ENCODE results near the gene MCF2L2.

MCF2L2 gene

DNA sequence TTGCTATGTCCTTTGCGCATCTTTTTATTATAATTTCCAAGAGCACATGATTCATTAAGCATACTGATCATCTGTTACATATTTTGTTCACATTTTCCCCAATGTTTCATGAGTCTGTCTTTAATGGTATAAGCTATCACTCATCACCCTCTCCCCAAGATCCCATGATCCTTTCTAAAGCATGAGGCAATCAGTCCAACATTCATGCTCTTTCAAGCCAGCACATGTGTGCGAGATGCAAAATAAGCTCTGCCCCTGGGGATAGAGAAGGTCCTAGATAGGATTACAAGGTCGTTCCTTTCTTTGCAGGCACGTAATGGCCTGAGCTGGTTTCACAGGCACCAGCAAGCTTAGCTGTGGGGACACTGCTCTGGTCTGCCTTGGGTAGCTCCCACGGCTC, 207.6 kb downstream of the MCF2L2 start:
- ATAC-seq: no peak
- TF ChIP-seq ISL1 (CRISPR knock-in tag; IDR thresholded peaks at IDR 0.05) (no peak), PPARA (CRISPR knock-in tag; IDR thresholded peaks at IDR 0.05; ENCODE audit: borderline replicate concordance) (no peak), ZC3H10 (CRISPR knock-in tag; IDR thresholded peaks at IDR 0.05) (no peak), ZNF70 (CRISPR knock-in tag; IDR thresholded peaks at IDR 0.05) (no peak), ESRRG (CRISPR knock-in tag; IDR thresholded peaks at IDR 0.05) (no peak), ZFP3 (CRISPR knock-in tag; IDR thresholded peaks at IDR 0.05) (no peak), RARB (CRISPR knock-in tag; IDR thresholded peaks at IDR 0.05) (no peak), GLIS3 (CRISPR knock-in tag; IDR thresholded peaks at IDR 0.05) (no peak)
- TF ChIP-seq, protein P1, sequence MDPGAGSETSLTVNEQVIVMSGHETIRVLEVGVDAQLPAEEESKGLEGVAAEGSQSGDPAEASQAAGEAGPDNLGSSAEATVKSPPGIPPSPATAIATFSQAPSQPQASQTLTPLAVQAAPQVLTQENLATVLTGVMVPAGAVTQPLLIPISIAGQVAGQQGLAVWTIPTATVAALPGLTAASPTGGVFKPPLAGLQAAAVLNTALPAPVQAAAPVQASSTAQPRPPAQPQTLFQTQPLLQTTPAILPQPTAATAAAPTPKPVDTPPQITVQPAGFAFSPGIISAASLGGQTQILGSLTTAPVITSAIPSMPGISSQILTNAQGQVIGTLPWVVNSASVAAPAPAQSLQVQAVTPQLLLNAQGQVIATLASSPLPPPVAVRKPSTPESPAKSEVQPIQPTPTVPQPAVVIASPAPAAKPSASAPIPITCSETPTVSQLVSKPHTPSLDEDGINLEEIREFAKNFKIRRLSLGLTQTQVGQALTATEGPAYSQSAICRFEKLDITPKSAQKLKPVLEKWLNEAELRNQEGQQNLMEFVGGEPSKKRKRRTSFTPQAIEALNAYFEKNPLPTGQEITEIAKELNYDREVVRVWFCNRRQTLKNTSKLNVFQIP (CRISPR knock-in tag; IDR thresholded peaks at IDR 0.05; ENCODE audit: borderline replicate concordance, low read depth): no peak

DNA sequence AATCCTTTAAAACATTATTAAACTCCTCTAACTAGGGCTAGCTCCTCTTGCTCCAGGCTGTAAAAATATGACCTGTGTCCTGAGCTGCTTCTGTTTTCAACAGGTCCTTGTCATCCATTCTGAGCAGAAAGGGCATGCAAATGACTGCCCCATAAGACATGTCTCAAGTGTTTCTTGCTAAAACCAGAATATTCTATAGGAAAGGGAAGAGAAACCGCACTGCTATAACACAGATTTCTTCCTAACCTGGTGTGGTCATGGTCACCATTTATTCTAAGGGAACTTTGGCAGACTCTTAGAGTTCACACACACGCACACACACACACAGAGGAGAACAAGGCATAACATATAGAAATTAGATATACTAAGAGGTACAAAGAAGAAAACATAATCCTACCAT, 209.6 kb downstream of the MCF2L2 start:
- ATAC-seq: no peak
- TF ChIP-seq, protein P2, sequence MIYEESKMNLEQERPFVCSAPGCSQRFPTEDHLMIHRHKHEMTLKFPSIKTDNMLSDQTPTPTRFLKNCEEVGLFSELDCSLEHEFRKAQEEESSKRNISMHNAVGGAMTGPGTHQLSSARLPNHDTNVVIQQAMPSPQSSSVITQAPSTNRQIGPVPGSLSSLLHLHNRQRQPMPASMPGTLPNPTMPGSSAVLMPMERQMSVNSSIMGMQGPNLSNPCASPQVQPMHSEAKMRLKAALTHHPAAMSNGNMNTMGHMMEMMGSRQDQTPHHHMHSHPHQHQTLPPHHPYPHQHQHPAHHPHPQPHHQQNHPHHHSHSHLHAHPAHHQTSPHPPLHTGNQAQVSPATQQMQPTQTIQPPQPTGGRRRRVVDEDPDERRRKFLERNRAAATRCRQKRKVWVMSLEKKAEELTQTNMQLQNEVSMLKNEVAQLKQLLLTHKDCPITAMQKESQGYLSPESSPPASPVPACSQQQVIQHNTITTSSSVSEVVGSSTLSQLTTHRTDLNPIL (CRISPR knock-in tag; IDR thresholded peaks at IDR 0.05; ENCODE audit: low read depth): no peak
- no peak for TF ChIP-seq TCF4 (CRISPR knock-in tag; IDR thresholded peaks at IDR 0.05; ENCODE audit: borderline replicate concordance)
- no peak for TF ChIP-seq PATZ1 (CRISPR knock-in tag; IDR thresholded peaks at IDR 0.05; ENCODE audit: borderline replicate concordance)
- no peak for TF ChIP-seq OSR1 (CRISPR knock-in tag; IDR thresholded peaks at IDR 0.05)
- TF ChIP-seq ZFP3 (CRISPR knock-in tag; IDR thresholded peaks at IDR 0.05): no peak
- no peak for TF ChIP-seq RARB (CRISPR knock-in tag; IDR thresholded peaks at IDR 0.05)
- TF ChIP-seq, protein P1 (CRISPR knock-in tag; IDR thresholded peaks at IDR 0.05; ENCODE audit: borderline replicate concordance, low read depth): no peak
- no peak for TF ChIP-seq SNAI2 (CRISPR knock-in tag; IDR thresholded peaks at IDR 0.05)
- no peak for TF ChIP-seq GLIS3 (CRISPR knock-in tag; IDR thresholded peaks at IDR 0.05)
- no peak for TF ChIP-seq ZNF70 (CRISPR knock-in tag; IDR thresholded peaks at IDR 0.05)
- no peak for TF ChIP-seq ARNTL (CRISPR knock-in tag; IDR thresholded peaks at IDR 0.05; ENCODE audit: borderline replicate concordance, low read depth)
- no peak for TF ChIP-seq ZNF8 (CRISPR knock-in tag; IDR thresholded peaks at IDR 0.05)
- TF ChIP-seq BACH2 (CRISPR knock-in tag; IDR thresholded peaks at IDR 0.05; ENCODE audit: borderline replicate concordance): no peak
- TF ChIP-seq, protein P3, sequence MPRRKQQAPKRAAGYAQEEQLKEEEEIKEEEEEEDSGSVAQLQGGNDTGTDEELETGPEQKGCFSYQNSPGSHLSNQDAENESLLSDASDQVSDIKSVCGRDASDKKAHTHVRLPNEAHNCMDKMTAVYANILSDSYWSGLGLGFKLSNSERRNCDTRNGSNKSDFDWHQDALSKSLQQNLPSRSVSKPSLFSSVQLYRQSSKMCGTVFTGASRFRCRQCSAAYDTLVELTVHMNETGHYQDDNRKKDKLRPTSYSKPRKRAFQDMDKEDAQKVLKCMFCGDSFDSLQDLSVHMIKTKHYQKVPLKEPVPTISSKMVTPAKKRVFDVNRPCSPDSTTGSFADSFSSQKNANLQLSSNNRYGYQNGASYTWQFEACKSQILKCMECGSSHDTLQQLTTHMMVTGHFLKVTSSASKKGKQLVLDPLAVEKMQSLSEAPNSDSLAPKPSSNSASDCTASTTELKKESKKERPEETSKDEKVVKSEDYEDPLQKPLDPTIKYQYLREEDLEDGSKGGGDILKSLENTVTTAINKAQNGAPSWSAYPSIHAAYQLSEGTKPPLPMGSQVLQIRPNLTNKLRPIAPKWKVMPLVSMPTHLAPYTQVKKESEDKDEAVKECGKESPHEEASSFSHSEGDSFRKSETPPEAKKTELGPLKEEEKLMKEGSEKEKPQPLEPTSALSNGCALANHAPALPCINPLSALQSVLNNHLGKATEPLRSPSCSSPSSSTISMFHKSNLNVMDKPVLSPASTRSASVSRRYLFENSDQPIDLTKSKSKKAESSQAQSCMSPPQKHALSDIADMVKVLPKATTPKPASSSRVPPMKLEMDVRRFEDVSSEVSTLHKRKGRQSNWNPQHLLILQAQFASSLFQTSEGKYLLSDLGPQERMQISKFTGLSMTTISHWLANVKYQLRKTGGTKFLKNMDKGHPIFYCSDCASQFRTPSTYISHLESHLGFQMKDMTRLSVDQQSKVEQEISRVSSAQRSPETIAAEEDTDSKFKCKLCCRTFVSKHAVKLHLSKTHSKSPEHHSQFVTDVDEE (CRISPR knock-in tag; IDR thresholded peaks at IDR 0.05): no peak
- TF ChIP-seq ISL1 (CRISPR knock-in tag; IDR thresholded peaks at IDR 0.05): no peak
- TF ChIP-seq PPARA (CRISPR knock-in tag; IDR thresholded peaks at IDR 0.05; ENCODE audit: borderline replicate concordance): no peak
- no peak for TF ChIP-seq ESRRG (CRISPR knock-in tag; IDR thresholded peaks at IDR 0.05)

GRCh38 chr3:183217548-183218332, 210.7 kb downstream of the MCF2L2 start:
- ATAC-seq: no peak
- no peak for TF ChIP-seq ESRRG (CRISPR knock-in tag; IDR thresholded peaks at IDR 0.05)
- TF ChIP-seq TCF4 (CRISPR knock-in tag; IDR thresholded peaks at IDR 0.05; ENCODE audit: borderline replicate concordance): no peak
- no peak for TF ChIP-seq ISL1 (CRISPR knock-in tag; IDR thresholded peaks at IDR 0.05)
- no peak for TF ChIP-seq BACH2 (CRISPR knock-in tag; IDR thresholded peaks at IDR 0.05; ENCODE audit: borderline replicate concordance)
- TF ChIP-seq, protein P3 (CRISPR knock-in tag; IDR thresholded peaks at IDR 0.05): no peak
- TF ChIP-seq GLIS3 (CRISPR knock-in tag; IDR thresholded peaks at IDR 0.05): no peak

Data from SK-N-SH treated with all-trans-retinoic acid at 6 μM for 48 hours (cell line).